Bronchial epithelial cell (primary cell): Measurements from ENCODE around the gene FAHD1. TPM values are rescaled to one million over a fixed set of nuclear protein-coding genes. Genes with fewer than 3 reads are reported as not detected.

Experiments used
- DNase-seq: peaks from one replicate; pipeline ENCODE4 v3.0.0-alpha.2; 2010; ENCODE audit warnings: low read depth
- FAIRE-seq: peaks from 2 replicates; lab custom pipeline; 2011; peaks lifted over from hg19 to GRCh38; lab: Jason Lieb, UNC
- H3K27me3 ChIP-seq: 2 replicates; pipeline ENCODE4 v1.5.1; 2011; ENCODE audit warnings: low read length; ENCODE audit not compliant: control insufficient read depth, insufficient read depth
- H3K36me3 ChIP-seq: 2 replicates; pipeline ENCODE4 v1.5.1; 2011; ENCODE audit warnings: low read length; ENCODE audit not compliant: control insufficient read depth, insufficient read depth
- H3K4me3 ChIP-seq: 2 replicates; pipeline ENCODE4 v1.5.1; 2011; ENCODE audit warnings: mild to moderate bottlenecking, low read depth, low read length, control low read depth
- CTCF ChIP-seq: IDR thresholded peaks from 2 replicates; pipeline ENCODE4 v1.5.1; 2011; ENCODE audit warnings: mild to moderate bottlenecking, moderate library complexity, low read length, control low read depth, inconsistent platforms; ENCODE audit not compliant: insufficient read depth, severe bottlenecking
- total RNA-seq: library from RNA; depleted of rRNA; stranded (reverse); fragments of >200 nt; gene quantifications from 2 replicates; pipeline ENCODE4 v1.2.1, GENCODE V29; 2014

FAHD1 gene
- total RNA-seq, 1 donor from 2014 or later = 61.9 TPM

- no peak for TF ChIP-seq CTCF
- FAIRE-seq (no peak), DNase-seq (peak; percentile 83)
- no peaks in the 10 kb centered on the region for H3K27me3 ChIP-seq
- H3K36me3 ChIP-seq = no peaks in the 10 kb centered on the region
- no peak overlapping the region for H3K4me3 ChIP-seq
These were observed 7.1 kb downstream of the FAHD1 start for GRCh38 chr16:1834096-1834495.

GRCh38 chr16:1839554-1839953 lies 12.5 kb downstream of the FAHD1 start:
- TF ChIP-seq CTCF = no peak
- FAIRE-seq (no peak), DNase-seq (no peak)
- Histone ChIP-seq H3K4me3 (no peak overlapping the region), H3K36me3 (no peaks in the 10 kb centered on the region), H3K27me3 (no peaks in the 10 kb centered on the region)

GRCh38 chr16:1845985-1846384 lies 19.0 kb downstream of the FAHD1 start:
- FAIRE-seq (no peak), DNase-seq (no peak)
- Histone ChIP-seq H3K36me3 (no peaks in the 10 kb centered on the region), H3K4me3 (no peak overlapping the region), H3K27me3 (no peaks in the 10 kb centered on the region)
- TF ChIP-seq CTCF = no peak

GRCh38 chr16:1846416-1846815 lies 19.4 kb downstream of the FAHD1 start:
- no peak for TF ChIP-seq CTCF
- FAIRE-seq (no peak), DNase-seq (no peak)
- Histone ChIP-seq H3K36me3 (no peaks in the 10 kb centered on the region), H3K4me3 (no peak overlapping the region), H3K27me3 (no peaks in the 10 kb centered on the region)

- no peak for TF ChIP-seq CTCF
- no peak overlapping the region for H3K4me3 ChIP-seq
- FAIRE-seq = no peak
- no peak for DNase-seq
- no peaks in the 10 kb centered on the region for H3K36me3 ChIP-seq
- peaks cover 2% of the 10 kb centered on the region for H3K27me3 ChIP-seq
These were observed 24.0 kb downstream of the FAHD1 start for GRCh38 chr16:1850981-1851380.

- peaks cover 2% of the 10 kb centered on the region for H3K27me3 ChIP-seq
- no peak for TF ChIP-seq CTCF
- H3K4me3 ChIP-seq = no peak overlapping the region
- no peaks in the 10 kb centered on the region for H3K36me3 ChIP-seq
- FAIRE-seq (no peak), DNase-seq (no peak)
These were observed 24.8 kb downstream of the FAHD1 start for GRCh38 chr16:1851793-1852192.
